H9 (cell line): ENCODE measurements around the gene PIAS1. TPM values are rescaled to one million over a fixed set of nuclear protein-coding genes. Genes with fewer than 3 reads are reported as not detected.

Experiments
- DNase-seq: peaks from one replicate; pipeline ENCODE4 v3.0.0-alpha.2; 2017
- H2AFZ ChIP-seq: one replicate; pipeline ENCODE4 v1.6.1; 2013; ENCODE audit warnings: mild to moderate bottlenecking, low read length, control low read depth, moderate library complexity
- H2AK5ac ChIP-seq: 2 replicates; pipeline ENCODE4 v1.6.1; 2013; ENCODE audit warnings: low read length, control low read depth, mixed read lengths; ENCODE audit not compliant: insufficient read length
- H2BK120ac ChIP-seq: one replicate; pipeline ENCODE4 v1.6.1; 2013; ENCODE audit warnings: low read depth, mild to moderate bottlenecking, low read length, control low read depth, inconsistent platforms; ENCODE audit not compliant: poor library complexity, severe bottlenecking
- H2BK12ac ChIP-seq: 2 replicates; pipeline ENCODE4 v1.6.1; 2013; ENCODE audit warnings: low read length, control low read depth, mixed read lengths, low read depth; ENCODE audit not compliant: insufficient read length
- H2BK15ac ChIP-seq: 2 replicates; pipeline ENCODE4 v1.6.1; 2013; ENCODE audit warnings: low read depth, low read length, control low read depth
- H2BK20ac ChIP-seq: one replicate; pipeline ENCODE4 v1.6.1; 2013; ENCODE audit warnings: low read depth, mild to moderate bottlenecking, low read length, control low read depth, inconsistent platforms; ENCODE audit not compliant: poor library complexity, severe bottlenecking
- H2BK5ac ChIP-seq: 2 replicates; pipeline ENCODE4 v1.6.1; 2013; ENCODE audit warnings: low read length, control low read depth, mixed read lengths; ENCODE audit not compliant: insufficient read length
- H3K14ac ChIP-seq: 2 replicates; pipeline ENCODE4 v1.6.1; 2013; ENCODE audit warnings: low read length, control low read depth; ENCODE audit not compliant: insufficient read depth
- H3K18ac ChIP-seq: 2 replicates; pipeline ENCODE4 v1.6.1; 2013; ENCODE audit warnings: low read depth, mild to moderate bottlenecking, mixed read lengths, low read length, control low read depth; ENCODE audit not compliant: insufficient read length
- H3K23ac ChIP-seq: 2 replicates; pipeline ENCODE4 v1.6.1; 2013; ENCODE audit warnings: low read length, control low read depth, mixed read lengths, low read depth; ENCODE audit not compliant: insufficient read length
- H3K23me2 ChIP-seq: 2 replicates; pipeline ENCODE4 v1.6.1; 2013; ENCODE audit warnings: low read depth, mild to moderate bottlenecking, mixed read lengths, low read length, control low read depth; ENCODE audit not compliant: insufficient read length, poor library complexity, severe bottlenecking
- H3K27ac ChIP-seq: 2 replicates; pipeline ENCODE4 v1.5.1; 2013; ENCODE audit warnings: low read length, control low read depth, mixed read lengths, low read depth; ENCODE audit not compliant: insufficient read length
- H3K27me3 ChIP-seq: 2 replicates; pipeline ENCODE4 v1.6.1; 2013; ENCODE audit warnings: low read length, control low read depth, inconsistent platforms; ENCODE audit not compliant: insufficient read depth
- H3K4ac ChIP-seq: 2 replicates; pipeline ENCODE4 v1.6.1; 2013; ENCODE audit warnings: low read depth, mild to moderate bottlenecking, control low read depth, inconsistent platforms, low read length, moderate library complexity
- H3K4me1 ChIP-seq: 2 replicates; pipeline ENCODE4 v1.6.1; 2013; ENCODE audit warnings: low read length, control low read depth, inconsistent platforms; ENCODE audit not compliant: insufficient read depth
- H3K4me2 ChIP-seq: 2 replicates; pipeline ENCODE4 v1.6.1; 2013; ENCODE audit warnings: low read length, control low read depth, mixed read lengths; ENCODE audit not compliant: insufficient read length, insufficient read depth
- H3K56ac ChIP-seq: 2 replicates; pipeline ENCODE4 v1.6.1; 2013; ENCODE audit warnings: low read depth, mild to moderate bottlenecking, mixed read lengths, low read length, control low read depth; ENCODE audit not compliant: insufficient read length
- H3K79me1 ChIP-seq: 2 replicates; pipeline ENCODE4 v1.6.1; 2013; ENCODE audit warnings: low read depth, mild to moderate bottlenecking, moderate library complexity, low read length, control low read depth, inconsistent platforms; ENCODE audit not compliant: insufficient read depth, poor library complexity, severe bottlenecking
- H3K79me2 ChIP-seq: 2 replicates; pipeline ENCODE4 v1.6.1; 2013; ENCODE audit warnings: low read length, control low read depth, inconsistent platforms; ENCODE audit not compliant: insufficient read depth
- H3K9ac ChIP-seq: 2 replicates; pipeline ENCODE4 v1.6.1; 2013; ENCODE audit warnings: low read length, control low read depth, mixed read lengths; ENCODE audit not compliant: insufficient read length; ENCODE audit errors: extremely low read depth
- H3K9me3 ChIP-seq: one replicate; pipeline ENCODE4 v1.6.1; 2013; ENCODE audit warnings: low read depth, low read length, inconsistent platforms; ENCODE audit not compliant: control insufficient read depth
- H3T11ph ChIP-seq: one replicate; pipeline ENCODE4 v1.6.1; 2013; ENCODE audit warnings: mild to moderate bottlenecking, low read length, control low read depth, inconsistent platforms
- H4K20me1 ChIP-seq: one replicate; pipeline ENCODE4 v1.6.1; 2013; ENCODE audit not compliant: control insufficient read depth, insufficient read length, insufficient read depth
- H4K5ac ChIP-seq: 2 replicates; pipeline ENCODE4 v1.6.1; 2013; ENCODE audit warnings: low read depth, mild to moderate bottlenecking, mixed read lengths, low read length, control low read depth; ENCODE audit not compliant: insufficient read length
- H4K8ac ChIP-seq: replicated peaks from 2 replicates; pipeline ENCODE4 v1.6.1; 2013; ENCODE audit warnings: low read length, control low read depth, mixed read lengths, low read depth; ENCODE audit not compliant: insufficient read length
- H4K91ac ChIP-seq: 2 replicates; pipeline ENCODE4 v1.6.1; 2013; ENCODE audit warnings: low read depth, mild to moderate bottlenecking, moderate library complexity, mixed read lengths, low read length, control low read depth; ENCODE audit not compliant: insufficient read length
- H3K27ac Mint-ChIP-seq, 3 experiments: 2 replicates in 2 of 3; 3 replicates in 1 of 3; pipeline ENCODE4 v1.8.0; 2020 to 2021; ENCODE audit warnings: mixed read lengths in 3 of 3, mild to moderate bottlenecking in 1 of 3, moderate library complexity in 1 of 3
- H3K27me3 Mint-ChIP-seq: 2 replicates; pipeline ENCODE4 v1.8.0; 2021; ENCODE audit warnings: low read depth, mild to moderate bottlenecking, moderate library complexity, mixed read lengths
- H3K36me3 Mint-ChIP-seq, 3 experiments: 2 replicates in 2 of 3; 3 replicates in 1 of 3; pipeline ENCODE4 v1.8.0; 2020 to 2021; ENCODE audit warnings: low read depth in 3 of 3, mixed read lengths in 3 of 3; ENCODE audit not compliant: insufficient read depth in 1 of 3
- H3K4me1 Mint-ChIP-seq, 2 experiments: 2 replicates each; pipeline ENCODE4 v1.8.0; 2020; ENCODE audit warnings: mixed read lengths in 2 of 2
- H3K4me3 Mint-ChIP-seq, 2 experiments: 2 replicates in 1 of 2; 3 replicates in 1 of 2; pipeline ENCODE4 v1.8.0; 2020 to 2021; ENCODE audit warnings: mild to moderate bottlenecking in 2 of 2, mixed read lengths in 2 of 2, moderate library complexity in 1 of 2
- H3K9me3 Mint-ChIP-seq, 2 experiments: 2 replicates in 1 of 2; 3 replicates in 1 of 2; pipeline ENCODE4 v1.8.0; 2020; ENCODE audit warnings: mild to moderate bottlenecking in 2 of 2, mixed read lengths in 2 of 2, moderate library complexity in 1 of 2
- CTCF ChIP-seq: fragments of 200-600 bp; sonication (generic); conservative IDR thresholded peaks from 3 replicates; pipeline ENCODE4 v1.8.0; 2021; ENCODE audit warnings: antibody characterized with exemption, mild to moderate bottlenecking
- WGBS: extraction: QIAGEN DNeasy Blood & Tissue Kit; methylation state at CpG from one replicate; pipeline ENCODE4 v1.1.7; 2013; ENCODE audit warnings: missing lambda C conversion rate, low lambda C conversion rate, mixed read lengths; ENCODE audit not compliant: insufficient read length; ENCODE audit errors: extremely low coverage; 5-methylcytosine and 5-hydroxymethylcytosine counted together
- total RNA-seq: library from RNA; stranded (reverse); gene quantifications from 2 replicates; pipeline ENCODE4 v1.2.1, GENCODE V29; 2021

PIAS1 gene
- total RNA-seq, 1 experiment from 2014 or later: 31.1 TPM

DNA sequence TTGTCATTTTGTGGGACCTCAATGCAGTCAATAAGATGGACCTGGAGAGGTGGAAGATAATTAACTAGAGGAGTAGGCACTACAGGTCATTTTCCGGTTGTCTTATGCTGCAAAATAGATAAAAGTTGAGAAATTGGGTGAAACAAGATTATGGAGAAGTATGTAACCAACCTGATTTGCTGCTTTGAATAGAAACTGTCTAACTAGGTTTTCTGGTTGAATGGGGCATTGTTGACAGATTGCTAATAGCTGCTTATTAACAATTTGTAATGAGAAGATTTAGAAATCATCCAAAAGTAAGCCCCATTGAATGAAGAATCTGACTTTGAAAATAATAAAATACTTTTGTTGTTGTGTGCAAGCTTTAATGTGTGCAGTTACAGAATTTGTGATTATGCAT lies 26.2 kb downstream of the PIAS1 start:
- H2BK20ac ChIP-seq: no peak overlapping the region
- H3K23me2 ChIP-seq: no peaks in the 10 kb centered on the region
- Mint-ChIP-seq H3K27ac (no peak overlapping the region), H3K4me3 (no peak overlapping the region), H3K27me3 (no peaks in the 10 kb centered on the region), H3K9me3 (no peaks in the 10 kb centered on the region), H3K4me1 (peaks cover 40 to 43% of the 10 kb centered on the region in 2 experiments), H3K36me3 (no peaks in the 10 kb centered on the region)
- H3K9ac ChIP-seq: no peak overlapping the region
- no peak for DNase-seq
- WGBS: no CpG with 5 or more reads among the region's 1 CpG
- no peak overlapping the region for H4K8ac ChIP-seq
- H3K79me2 ChIP-seq: peaks cover 6% of the 10 kb centered on the region; the same call in 1 of the 2 replicates
- H3K56ac ChIP-seq: no peak overlapping the region
- no peak overlapping the region for H3K14ac ChIP-seq
- H3K4me1 ChIP-seq: no peaks in the 10 kb centered on the region
- H4K20me1 ChIP-seq: no peaks in the 10 kb centered on the region
- no peak overlapping the region for H2AFZ ChIP-seq
- H2BK15ac ChIP-seq: no peak overlapping the region
- H3K79me1 ChIP-seq: peaks cover 2% of the 10 kb centered on the region
- no peak overlapping the region for H3K4me2 ChIP-seq
- no peak for TF ChIP-seq CTCF
- no peak overlapping the region for H3K18ac ChIP-seq
- no peak overlapping the region for H2BK5ac ChIP-seq
- H2AK5ac ChIP-seq: no peak overlapping the region
- no peaks in the 10 kb centered on the region for H3K9me3 ChIP-seq
- H3K23ac ChIP-seq: no peak overlapping the region
- no peak overlapping the region for H4K91ac ChIP-seq
- H3K27ac ChIP-seq: no peak overlapping the region
- no peak overlapping the region for H2BK120ac ChIP-seq
- no peak overlapping the region for H2BK12ac ChIP-seq
- H3K4ac ChIP-seq: no peak overlapping the region
- no peak overlapping the region for H3T11ph ChIP-seq
- no peak overlapping the region for H4K5ac ChIP-seq
- no peaks in the 10 kb centered on the region for H3K27me3 ChIP-seq
